GM19193 (cell line): ENCODE results near the gene NCKAP5.

Experiments
- POLR2A ChIP-seq: IDR thresholded peaks from 4 replicates; pipeline ENCODE4 v1.6.1; 2011; ENCODE audit not compliant: insufficient read depth, insufficient read length; ENCODE audit errors: extremely low read depth

The NCKAP5 gene

DNA sequence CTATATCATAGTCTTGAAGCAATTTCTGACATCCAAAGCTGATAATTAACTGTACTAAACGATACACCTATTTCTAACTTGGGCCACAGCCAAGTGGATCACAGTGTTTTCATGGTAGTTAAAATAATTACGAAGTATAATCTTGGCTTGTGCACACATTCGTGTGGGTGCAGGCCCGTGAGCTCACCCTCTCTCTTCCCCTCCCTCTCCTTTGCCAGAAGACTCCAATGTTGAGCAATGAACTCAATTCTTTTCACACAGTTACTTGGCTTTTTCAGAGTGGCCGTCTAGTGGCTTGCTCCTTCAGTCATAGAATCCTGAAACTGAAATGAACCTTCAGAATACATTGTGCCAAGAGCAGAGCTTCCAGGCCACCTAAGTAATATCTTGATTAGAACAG, 178.7 kb downstream of the NCKAP5 start:
- TF ChIP-seq POLR2A = no peak

GRCh38 chr2:133382566-133382965, 185.7 kb downstream of the NCKAP5 start:
- TF ChIP-seq POLR2A = no peak

DNA sequence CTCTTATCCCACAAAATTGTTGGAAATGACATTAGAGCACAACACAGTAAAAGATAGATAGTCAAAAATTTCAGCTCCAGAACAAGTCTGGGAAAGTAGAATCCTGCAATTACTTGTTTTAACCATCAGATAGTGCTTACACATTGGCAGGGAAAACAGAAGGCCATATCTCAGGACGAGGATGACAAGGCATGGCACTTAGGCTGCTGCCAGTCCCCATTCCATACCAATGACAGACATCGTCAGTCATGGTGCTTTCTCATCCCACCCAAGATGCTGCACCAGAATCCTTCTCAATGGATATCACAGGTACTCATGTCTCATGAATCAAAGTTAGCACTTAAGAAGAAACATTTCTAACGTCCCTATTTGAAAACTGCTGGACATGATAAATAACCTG, 187.3 kb downstream of the NCKAP5 start:
- no peak for TF ChIP-seq POLR2A

- TF ChIP-seq POLR2A = no peak
These were observed 189.2 kb downstream of the NCKAP5 start for GRCh38 chr2:133378928-133379549.

- TF ChIP-seq POLR2A = no peak
These were observed 189.9 kb downstream of the NCKAP5 start for GRCh38 chr2:133378386-133378785.

DNA sequence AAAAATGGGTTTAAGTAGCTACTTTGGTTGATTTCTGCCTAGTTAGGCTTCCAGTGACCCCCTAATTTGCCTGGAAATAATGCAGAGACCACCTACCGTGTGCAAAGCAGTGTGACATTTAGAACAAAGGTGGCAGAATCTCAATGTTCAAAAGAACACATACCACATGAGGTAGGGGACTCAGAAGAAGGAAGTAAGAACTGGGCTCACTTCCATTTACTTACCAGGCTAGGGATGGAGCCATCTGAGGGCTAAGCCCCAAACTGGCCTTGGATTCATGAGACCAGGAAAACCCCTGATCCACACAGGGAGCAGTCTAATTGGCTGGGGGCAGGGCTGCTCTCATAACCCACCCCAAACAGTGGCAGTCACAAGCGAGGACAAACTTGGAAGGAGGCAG, 190.7 kb downstream of the NCKAP5 start:
- no peak for TF ChIP-seq POLR2A

- TF ChIP-seq POLR2A = no peak
These were observed 191.2 kb downstream of the NCKAP5 start for GRCh38 chr2:133377021-133377481.

DNA sequence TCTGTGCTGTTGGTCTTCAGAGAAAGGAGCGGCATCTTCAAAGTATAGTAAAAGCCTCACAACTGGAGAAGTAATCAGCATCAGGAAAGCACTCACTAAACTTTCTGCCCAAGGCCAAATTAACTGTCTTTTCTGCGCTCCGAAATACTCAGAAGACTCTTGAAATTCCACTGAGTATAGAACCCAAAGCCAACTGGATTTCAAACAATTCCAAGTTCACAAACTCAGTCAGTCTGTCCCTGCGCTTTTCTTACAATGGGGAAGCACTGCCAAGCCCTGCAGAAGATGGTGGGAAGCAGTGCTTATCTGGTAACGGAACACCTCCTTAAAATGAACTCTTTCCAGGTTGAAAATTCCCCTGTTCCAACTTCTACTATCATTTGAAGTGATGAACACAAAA, 193.5 kb downstream of the NCKAP5 start:
- no peak for TF ChIP-seq POLR2A

GRCh38 chr2:133371286-133371685, 197.0 kb downstream of the NCKAP5 start:
- no peak for TF ChIP-seq POLR2A

DNA sequence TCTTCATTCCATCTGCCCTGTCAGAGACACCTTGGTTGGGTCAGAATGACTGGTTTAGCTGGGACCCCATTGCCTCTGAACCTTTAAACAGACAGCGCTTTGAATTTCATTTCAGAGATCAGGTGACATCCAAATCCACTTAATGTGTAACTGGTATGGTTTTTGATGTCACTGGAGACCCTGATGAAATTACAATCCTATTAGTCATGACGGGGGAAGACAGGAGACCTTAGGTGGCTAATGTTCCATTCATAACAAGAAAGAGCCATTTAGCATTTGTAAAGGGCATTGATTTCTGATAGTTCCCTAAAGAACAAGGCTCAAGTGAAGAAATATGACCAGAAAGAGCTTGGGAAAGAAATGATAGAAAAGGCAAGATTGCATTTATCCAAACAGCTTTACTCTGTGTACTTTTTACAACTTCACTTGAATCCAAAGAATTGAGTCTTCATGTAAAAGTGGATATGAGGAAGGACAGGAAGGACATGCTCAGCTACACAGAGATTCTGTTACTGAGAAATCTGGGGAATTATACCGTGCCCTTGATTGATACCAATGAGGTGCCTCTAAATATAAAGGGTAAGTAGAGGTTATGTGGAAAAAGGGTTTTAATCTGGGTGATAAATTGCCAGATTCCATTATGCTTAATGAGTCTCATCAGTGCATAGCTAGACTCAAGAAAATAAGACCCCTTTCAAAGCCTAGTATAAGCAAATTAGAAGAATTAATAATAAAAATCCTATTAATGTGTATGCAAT, 198.2 kb downstream of the NCKAP5 start:
- no peak for TF ChIP-seq POLR2A

- TF ChIP-seq POLR2A = no peak
These were observed 203.1 kb downstream of the NCKAP5 start for GRCh38 chr2:133365117-133365516.

GRCh38 chr2:133364636-133365035, 203.6 kb downstream of the NCKAP5 start:
- no peak for TF ChIP-seq POLR2A

GRCh38 chr2:133363884-133364283, 204.4 kb downstream of the NCKAP5 start:
- no peak for TF ChIP-seq POLR2A

DNA sequence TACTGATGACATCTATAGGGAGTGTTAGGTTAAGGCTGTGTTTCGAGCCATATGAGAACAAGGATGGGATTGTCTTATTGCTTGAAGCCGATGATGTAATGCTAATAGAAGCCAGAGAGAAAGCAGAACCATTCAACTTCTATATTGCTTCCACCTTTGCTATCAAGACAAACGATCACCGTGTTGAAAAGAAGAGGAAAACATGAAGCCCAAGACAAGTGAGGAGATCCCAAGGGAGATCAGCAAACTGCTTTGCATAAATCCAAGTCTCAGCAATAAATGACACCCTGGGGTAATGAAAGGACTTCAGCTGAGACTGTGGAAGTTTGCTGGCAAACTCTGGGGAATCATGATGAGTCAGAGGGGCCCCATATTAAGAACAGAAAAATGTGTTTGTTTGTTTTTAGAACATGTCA, 206.2 kb downstream of the NCKAP5 start:
- TF ChIP-seq POLR2A = no peak

GRCh38 chr2:133360882-133361281, 207.4 kb downstream of the NCKAP5 start:
- no peak for TF ChIP-seq POLR2A

DNA sequence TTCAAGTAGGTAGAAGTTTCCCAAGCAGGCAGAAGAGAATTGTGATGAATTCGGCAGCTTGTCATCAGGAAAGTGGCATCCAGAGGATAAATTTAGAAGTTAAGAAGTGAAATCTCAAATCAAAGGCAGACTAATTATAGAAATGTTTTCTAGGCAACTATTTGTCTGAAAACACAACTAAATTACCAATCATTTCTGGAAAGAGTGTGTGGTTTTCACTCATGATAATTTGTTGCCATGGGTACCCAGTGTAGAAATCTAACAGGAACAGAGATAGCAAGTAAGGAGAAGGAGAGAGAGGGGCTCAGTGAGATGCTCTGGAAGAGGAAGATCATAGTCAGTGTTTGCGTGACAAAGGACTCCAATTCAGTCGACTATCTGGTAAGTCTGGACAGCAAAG, 208.1 kb downstream of the NCKAP5 start:
- TF ChIP-seq POLR2A = no peak
